Right lung (tissue), 5 donors: ENCODE measurements around the gene SCN4A. TPM values are rescaled to one million over a fixed set of nuclear protein-coding genes. Genes with fewer than 3 reads are reported as not detected.
"Not testable (repeated sequence)": the region's sequence is repeated elsewhere in the genome, so short reads cannot be mapped to it uniquely, and the experiment has no call there.

Experiments used
- DNase-seq, 2 donors: peaks; one replicate each; pipeline ENCODE4 v3.0.0-alpha.2; 2013
- polyA plus RNA-seq, 5 donors: library from polyadenylated mRNA; unstranded; fragments of 120-200 nt; gene quantifications; one replicate each; pipeline versions ENCODE4 v1.2.1 to v1.2.3, GENCODE V29; 2013; ENCODE audit warnings: inconsistent platforms in 1 of 5, low replicate concordance in 1 of 5; ENCODE audit not compliant: insufficient read length in 5 of 5, insufficient read depth in 1 of 5

Gene SCN4A
- polyA plus RNA-seq, 5 donors: 0.36 to 2.2 (median 0.63) TPM

DNA sequence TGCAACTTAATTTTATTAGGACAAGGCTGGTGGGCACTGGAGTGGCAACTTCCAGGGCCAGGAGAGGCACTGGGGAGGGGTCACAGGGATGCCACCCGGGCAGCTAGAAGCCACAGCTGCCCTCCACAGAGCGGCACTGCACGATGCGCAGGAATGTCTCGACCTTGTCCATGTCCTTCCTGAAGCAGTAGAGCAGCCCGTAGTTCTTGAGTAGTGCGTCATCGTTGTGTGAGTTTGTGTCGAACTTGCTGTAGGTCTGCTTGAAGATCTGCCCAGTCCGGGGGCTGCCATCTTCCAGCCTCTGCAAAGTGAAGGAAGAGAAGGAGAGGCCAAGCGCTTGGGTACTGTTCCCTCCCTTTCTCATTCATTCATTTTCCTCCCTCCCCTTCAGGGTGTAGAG is 55.5 kb downstream of the SCN4A start:
- not testable (repeated sequence) for DNase-seq

- DNase-seq: no peak
Measured at GRCh38 chr17:63916566-63917185, 56.0 kb downstream of the SCN4A start.

GRCh38 chr17:63915753-63916152 is 57.0 kb downstream of the SCN4A start:
- not testable (repeated sequence) for DNase-seq

GRCh38 chr17:63914471-63914870 is 58.2 kb downstream of the SCN4A start:
- no peak for DNase-seq

DNA sequence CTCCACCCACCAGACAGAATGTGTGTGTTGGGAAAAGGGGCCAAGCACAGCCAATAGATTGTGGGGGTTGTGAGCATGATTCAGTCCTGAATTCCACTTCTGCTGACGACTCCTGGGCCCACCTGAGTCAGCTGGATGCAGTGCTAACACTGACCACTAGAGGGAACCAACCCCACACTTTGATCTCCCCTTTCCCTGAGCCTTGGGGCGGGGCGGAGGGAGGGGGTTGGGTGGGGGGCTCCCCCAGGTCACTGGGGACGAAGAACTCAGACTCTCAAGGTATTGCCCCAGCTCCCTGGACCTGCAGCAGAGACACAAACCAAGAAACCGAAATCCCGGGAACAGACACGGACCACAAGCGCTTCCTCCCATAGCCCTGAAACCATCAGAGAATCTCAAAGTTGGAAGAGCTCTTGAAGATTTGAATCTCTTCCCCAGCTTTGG is 61.0 kb downstream of the SCN4A start:
- peak in 1 of 2 donors; percentile 15 for DNase-seq

- no peak for DNase-seq
Measured at GRCh38 chr17:63911041-63911635, 61.6 kb downstream of the SCN4A start, which contains the start of gene CSHL1. Gene CSHL1, minus strand, starts transcription at chr17:63911258. Its CDS starts 62 bp downstream, at chr17:63911196.

- DNase-seq: no peak
Measured at GRCh38 chr17:63910096-63910495, 62.6 kb downstream of the SCN4A start.

DNA sequence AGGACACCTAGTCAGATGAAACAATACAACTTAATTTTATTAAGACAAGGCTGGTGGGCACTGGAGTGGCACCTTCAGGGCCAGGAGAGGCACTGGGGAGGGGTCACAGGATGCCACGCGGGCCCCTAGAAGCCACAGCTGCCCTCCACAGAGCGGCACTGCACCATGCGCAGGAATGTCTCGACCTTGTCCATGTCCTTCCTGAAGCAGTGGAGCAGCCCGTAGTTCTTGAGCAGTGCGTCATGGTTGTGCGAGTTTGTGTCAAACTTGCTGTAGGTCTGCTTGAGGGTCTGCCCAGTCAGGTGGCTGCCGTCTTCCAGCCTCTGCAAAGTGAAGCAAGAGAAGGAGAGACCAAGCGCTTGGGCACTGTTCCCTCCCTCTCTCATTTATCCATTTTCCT is 63.1 kb downstream of the SCN4A start:
- DNase-seq: not testable (repeated sequence)

GRCh38 chr17:63907161-63907778 is 65.4 kb downstream of the SCN4A start:
- DNase-seq: peak in 1 of 2 donors; percentile 17

DNA sequence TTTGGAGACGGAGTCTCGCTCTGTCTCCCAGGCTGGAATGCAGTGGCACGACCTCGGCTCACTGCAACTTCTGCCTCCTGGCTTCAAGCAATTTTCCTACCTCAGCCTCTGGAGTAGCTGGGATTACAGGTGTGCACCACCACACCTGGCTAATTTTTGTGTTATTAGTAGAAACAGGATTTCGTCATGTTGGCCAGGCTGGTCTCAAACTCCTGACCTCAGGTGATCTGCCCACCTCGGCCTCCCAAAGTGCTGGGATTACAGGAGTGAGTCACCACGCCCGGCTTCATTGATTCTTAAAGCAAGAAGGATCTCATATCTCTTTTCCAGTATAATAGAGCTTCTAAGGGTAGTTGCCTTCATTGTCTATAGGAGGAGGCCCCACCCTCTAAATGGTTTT is 67.9 kb downstream of the SCN4A start:
- not testable (repeated sequence) for DNase-seq

DNA sequence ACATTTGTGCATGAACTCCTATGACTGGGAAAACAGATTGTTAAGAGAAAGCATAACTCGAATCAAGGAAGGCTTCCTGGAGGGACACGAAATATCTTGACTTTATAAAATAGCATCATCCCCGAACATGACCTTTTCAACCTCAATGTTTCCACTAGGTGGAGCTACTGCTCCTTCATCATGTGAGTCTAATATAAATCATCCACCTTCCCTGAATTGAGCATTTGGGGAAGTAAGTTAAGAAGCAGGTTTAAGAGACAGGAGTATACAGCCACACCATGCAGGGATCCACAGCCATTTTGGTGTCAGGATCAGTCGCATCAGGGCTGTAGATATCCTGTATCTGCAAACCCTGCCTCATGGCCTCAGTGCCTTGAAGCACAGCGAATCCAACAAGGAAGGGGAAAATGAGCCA is 68.9 kb downstream of the SCN4A start:
- not testable (repeated sequence) for DNase-seq

- DNase-seq: not testable (repeated sequence)
Measured at GRCh38 chr17:63901971-63902370, 70.7 kb downstream of the SCN4A start.

GRCh38 chr17:63898899-63899798 is 73.6 kb downstream of the SCN4A start:
- DNase-seq: not testable (repeated sequence)

- DNase-seq: not testable (repeated sequence)
Measured at GRCh38 chr17:63896524-63897354, 76.0 kb downstream of the SCN4A start, which contains the start of gene CSH1. Gene CSH1, minus strand, starts transcription at chr17:63896574. Its CDS starts 63 bp downstream, at chr17:63896511.

DNA sequence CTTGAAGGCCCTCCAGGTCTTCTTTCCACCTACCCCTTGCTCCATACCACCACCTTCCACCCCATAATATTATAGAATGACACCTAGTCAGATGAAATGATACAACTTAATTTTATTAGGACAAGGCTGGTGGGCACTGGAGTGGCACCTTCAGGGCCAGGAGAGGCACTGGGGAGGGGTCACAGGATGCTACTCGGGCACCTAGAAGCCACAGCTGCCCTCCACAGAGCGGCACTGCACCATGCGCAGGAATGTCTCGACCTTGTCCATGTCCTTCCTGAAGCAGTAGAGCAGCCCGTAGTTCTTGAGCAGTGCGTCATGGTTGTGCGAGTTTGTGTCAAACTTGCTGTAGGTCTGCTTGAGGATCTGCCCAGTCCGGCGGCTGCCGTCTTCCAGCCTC is 77.9 kb downstream of the SCN4A start:
- DNase-seq: not testable (repeated sequence)

DNA sequence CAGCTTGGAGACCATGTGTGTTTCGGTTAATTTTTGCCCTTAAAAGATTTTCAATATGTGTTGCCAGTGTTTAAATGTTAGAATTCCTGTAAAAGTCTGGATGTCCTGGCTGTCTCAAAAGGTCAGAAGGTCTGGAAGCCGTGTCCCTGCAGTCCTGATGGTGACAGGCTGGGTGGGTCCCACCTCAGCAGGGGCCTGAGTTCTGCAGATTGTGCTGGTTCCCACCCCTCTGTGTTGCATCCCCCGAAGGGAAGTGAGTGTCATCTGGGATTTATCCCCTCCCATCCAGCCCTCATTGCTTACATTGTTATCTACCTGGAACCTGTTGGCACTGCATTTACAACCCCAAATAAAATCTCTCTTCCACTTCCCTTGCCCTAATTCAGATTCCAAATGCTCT is 78.7 kb downstream of the SCN4A start:
- not testable (repeated sequence) for DNase-seq

- not testable (repeated sequence) for DNase-seq
Measured at GRCh38 chr17:63892316-63893037, 80.2 kb downstream of the SCN4A start.

- peak in 1 of 2 donors; percentile 13 for DNase-seq
Measured at GRCh38 chr17:63889026-63889848, 83.5 kb downstream of the SCN4A start.
